IPS DF 6.9 (cell line): Measurements from ENCODE around the gene FBXL12.

Experiments
- DNase-seq: peaks from one replicate; pipeline ENCODE4 v3.0.0-alpha.2; 2013; ENCODE audit warnings: low read depth, low spot score
- H3K27ac ChIP-seq: one replicate; pipeline ENCODE4 v1.5.1; 2013; ENCODE audit warnings: low read length, control low read depth
- H3K27me3 ChIP-seq: 2 replicates; pipeline ENCODE4 v1.6.1; 2013; ENCODE audit warnings: mild to moderate bottlenecking, low read length; ENCODE audit not compliant: control insufficient read depth, insufficient read depth
- H3K36me3 ChIP-seq: 2 replicates; pipeline ENCODE4 v1.6.1; 2013; ENCODE audit warnings: low read length; ENCODE audit not compliant: control insufficient read depth, insufficient read depth
- H3K4me1 ChIP-seq: 2 replicates; pipeline ENCODE4 v1.6.1; 2013; ENCODE audit warnings: low read length; ENCODE audit not compliant: control insufficient read depth, insufficient read depth
- H3K4me3 ChIP-seq: 2 replicates; pipeline ENCODE4 v1.5.1; 2013; ENCODE audit warnings: mild to moderate bottlenecking, low read length
- H3K9me3 ChIP-seq: 2 replicates; pipeline ENCODE4 v1.6.1; 2013; ENCODE audit warnings: low read length, inconsistent platforms; ENCODE audit not compliant: control insufficient read depth, insufficient read depth
- WGBS: extraction: QIAGEN DNeasy Blood & Tissue Kit; methylation state at CpG from one replicate; pipeline ENCODE4 v1.1.7; 2013; ENCODE audit warnings: mixed read lengths, missing lambda C conversion rate; ENCODE audit not compliant: insufficient read length, insufficient coverage; 5-methylcytosine and 5-hydroxymethylcytosine counted together

FBXL12 gene

DNA sequence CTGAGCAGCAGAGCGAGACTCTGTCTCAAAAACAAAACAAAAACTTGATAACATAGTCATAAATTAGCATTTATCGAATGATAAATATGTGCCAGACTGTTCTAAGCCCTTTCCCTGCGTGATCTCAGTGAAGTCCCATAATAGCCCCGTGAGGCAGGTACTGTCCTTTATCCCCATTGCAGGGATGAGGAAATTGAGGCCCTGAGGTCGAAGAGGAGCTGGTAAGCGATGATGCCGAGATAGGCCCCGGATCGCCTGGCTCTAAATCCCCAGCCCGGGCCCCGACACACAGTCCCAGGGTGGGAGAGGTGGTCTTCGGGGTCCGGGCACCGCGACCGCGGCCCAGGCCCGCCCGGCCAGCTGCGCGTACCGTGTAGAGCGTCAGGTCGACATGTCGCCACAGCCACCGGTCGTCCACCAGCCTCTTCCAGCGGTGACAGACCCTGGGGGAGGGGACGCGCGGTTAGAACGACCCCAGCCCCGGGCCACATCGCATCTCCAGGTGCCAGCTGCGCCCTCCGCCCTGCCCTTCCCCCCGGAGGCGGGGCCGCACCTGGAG, 625 bp downstream of the FBXL12 start:
- Histone ChIP-seq H3K27me3 (no peaks in the 10 kb centered on the region), H3K4me1 (no peaks in the 10 kb centered on the region), H3K4me3 (peak overlapping the region; percentile 75), H3K9me3 (no peaks in the 10 kb centered on the region), H3K36me3 (no peaks in the 10 kb centered on the region), H3K27ac (no peak overlapping the region)
- no CpG with 5 or more reads among the region's 39 CpGs for WGBS
- DNase-seq: no peak

DNA sequence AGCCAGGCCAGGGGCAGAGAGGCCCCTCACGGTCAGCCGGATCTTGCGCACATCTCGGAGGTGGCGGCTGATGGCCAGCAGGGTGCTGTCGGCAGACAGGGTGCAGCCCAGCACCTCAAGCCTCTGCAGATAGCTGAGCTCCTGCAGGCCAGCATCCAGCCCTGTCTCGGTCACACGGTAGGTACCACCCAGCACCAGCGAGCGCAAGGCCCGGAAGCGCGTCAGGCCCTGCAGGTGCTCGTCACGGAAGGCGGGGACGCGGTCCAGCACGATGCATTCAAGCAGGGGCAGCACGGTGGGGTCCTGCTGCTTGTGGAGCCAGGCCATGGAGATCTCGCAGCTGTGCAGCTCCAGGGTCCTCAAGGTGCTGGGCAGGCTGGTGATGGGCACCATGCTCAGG, 7.7 kb downstream of the FBXL12 start:
- no peaks in the 10 kb centered on the region for H3K9me3 ChIP-seq
- no peaks in the 10 kb centered on the region for H3K27me3 ChIP-seq
- H3K27ac ChIP-seq: no peak overlapping the region
- no peak overlapping the region for H3K4me3 ChIP-seq
- no peak for DNase-seq
- H3K36me3 ChIP-seq: peaks cover 15% of the 10 kb centered on the region
- WGBS: no CpG with 5 or more reads among the region's 21 CpGs
- no peaks in the 10 kb centered on the region for H3K4me1 ChIP-seq

DNA sequence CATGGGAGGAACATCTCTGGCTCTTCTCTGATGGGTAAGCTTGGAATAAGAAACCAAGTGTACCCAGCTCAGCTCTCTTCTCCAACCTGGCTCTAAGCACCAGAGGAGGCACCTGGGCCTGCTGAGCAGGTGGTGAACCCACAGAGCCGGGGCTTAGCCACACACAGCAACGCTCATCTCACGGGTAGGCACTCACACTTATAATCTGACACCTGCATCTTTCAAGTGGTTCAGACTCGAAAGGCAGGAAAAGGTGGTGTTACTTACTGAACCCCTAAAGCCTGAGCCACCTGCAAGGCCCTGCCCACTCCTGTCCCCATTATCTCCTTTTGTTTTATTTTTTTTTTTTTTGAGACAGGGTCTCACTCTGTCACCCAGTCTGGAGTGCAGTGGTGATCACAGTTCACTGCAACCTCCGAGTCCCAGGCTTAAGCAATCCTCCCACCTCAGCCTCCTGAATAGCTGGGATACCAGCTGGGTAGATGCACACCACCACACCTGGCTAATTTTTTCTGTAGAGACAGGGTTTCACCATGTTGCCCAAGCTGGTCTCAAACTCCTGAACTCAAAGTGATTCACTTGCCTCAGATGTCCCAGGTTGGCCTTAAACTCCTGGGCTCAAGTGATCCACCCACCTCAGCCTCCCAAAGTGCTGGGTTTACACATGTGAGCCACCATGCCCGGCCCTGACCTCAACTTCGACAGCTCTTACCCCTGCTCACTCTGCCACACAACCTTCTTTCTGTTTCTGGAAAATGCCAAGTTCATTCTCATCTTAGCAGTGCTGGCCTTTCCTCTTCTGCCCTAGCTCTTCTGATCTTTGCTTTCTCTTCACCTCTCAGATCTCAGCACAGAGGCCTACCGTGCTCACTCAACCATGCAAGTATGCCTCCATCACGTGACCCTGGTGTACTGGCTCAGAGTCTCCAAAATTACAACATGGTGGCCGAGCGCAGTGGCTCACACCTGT, 9.7 kb downstream of the FBXL12 start:
- Histone ChIP-seq H3K4me1 (no peaks in the 10 kb centered on the region), H3K27me3 (no peaks in the 10 kb centered on the region), H3K27ac (no peak overlapping the region), H3K36me3 (peaks cover 15% of the 10 kb centered on the region), H3K4me3 (no peak overlapping the region), H3K9me3 (no peaks in the 10 kb centered on the region)
- WGBS: no CpG with 5 or more reads among the region's 11 CpGs
- no peak for DNase-seq

DNA sequence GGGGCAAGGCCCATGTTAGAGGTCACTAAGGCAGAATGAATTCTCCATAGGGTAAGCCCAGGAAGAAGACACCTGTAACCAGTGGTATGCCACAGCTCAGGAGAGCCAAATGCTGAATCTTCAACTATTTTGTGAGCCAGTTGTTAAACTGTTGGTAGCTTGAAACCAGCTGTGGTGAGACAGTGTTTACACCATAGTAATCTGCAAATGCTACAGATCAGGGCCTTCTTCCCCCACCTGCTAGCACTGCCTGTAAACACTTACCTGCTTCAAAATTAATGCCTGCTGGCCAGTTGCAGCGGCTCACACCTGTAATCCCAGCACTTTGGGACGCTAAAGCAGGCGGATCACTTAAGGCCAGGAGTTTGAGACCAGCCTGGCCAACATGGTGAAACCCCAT, 12.1 kb downstream of the FBXL12 start:
- Histone ChIP-seq H3K27me3 (no peaks in the 10 kb centered on the region), H3K27ac (no peak overlapping the region), H3K4me3 (no peak overlapping the region), H3K36me3 (peaks cover 15% of the 10 kb centered on the region), H3K4me1 (no peaks in the 10 kb centered on the region), H3K9me3 (no peaks in the 10 kb centered on the region)
- WGBS: no CpG with 5 or more reads among the region's 3 CpGs
- no peak for DNase-seq

DNA sequence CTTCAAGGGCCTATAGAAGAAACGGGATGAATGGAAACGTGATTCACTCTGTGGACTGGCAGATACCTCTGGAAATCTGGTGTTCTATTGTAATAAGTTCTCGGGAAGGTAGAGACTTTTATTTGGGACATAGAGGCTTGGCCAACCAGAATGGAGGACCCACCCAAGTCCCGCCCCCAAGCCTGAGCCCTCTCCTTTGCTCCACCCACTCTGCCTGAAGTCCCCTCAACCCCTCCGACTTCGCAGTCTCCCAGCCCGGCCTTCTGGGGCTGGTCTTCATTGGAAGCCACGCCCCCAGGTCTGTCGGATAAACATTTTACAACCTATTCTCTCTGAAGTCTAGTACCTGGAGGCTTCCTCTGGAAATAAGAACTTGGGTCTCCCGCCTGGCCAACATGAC, 16.9 kb downstream of the FBXL12 start:
- H3K27me3 ChIP-seq: no peaks in the 10 kb centered on the region
- no peaks in the 10 kb centered on the region for H3K4me1 ChIP-seq
- no peak overlapping the region for H3K4me3 ChIP-seq
- no peaks in the 10 kb centered on the region for H3K36me3 ChIP-seq
- no CpG with 5 or more reads among the region's 10 CpGs for WGBS
- DNase-seq: no peak
- no peak overlapping the region for H3K27ac ChIP-seq
- H3K9me3 ChIP-seq: no peaks in the 10 kb centered on the region

DNA sequence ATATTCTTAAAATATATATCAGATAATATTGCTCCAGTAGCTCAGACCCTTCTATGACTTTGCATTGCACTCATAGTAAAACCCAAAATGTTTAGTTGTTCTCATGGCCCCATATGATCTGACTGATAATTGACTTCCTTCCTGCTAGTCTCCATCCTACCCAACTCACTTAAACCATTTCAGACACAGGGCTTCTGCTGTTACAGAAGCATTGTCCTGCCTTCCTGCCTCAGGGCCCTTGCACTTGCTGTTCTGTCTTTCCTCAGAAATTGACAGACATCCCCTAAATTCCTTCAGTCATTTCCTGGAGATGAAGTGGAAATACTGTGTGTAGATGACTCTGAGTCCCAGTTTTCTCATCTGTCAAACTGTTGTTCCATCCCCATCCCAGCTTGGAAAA, 19.7 kb downstream of the FBXL12 start:
- Histone ChIP-seq H3K27ac (no peak overlapping the region), H3K4me1 (no peaks in the 10 kb centered on the region), H3K36me3 (no peaks in the 10 kb centered on the region), H3K27me3 (no peaks in the 10 kb centered on the region), H3K4me3 (no peak overlapping the region), H3K9me3 (no peaks in the 10 kb centered on the region)
- DNase-seq: no peak

DNA sequence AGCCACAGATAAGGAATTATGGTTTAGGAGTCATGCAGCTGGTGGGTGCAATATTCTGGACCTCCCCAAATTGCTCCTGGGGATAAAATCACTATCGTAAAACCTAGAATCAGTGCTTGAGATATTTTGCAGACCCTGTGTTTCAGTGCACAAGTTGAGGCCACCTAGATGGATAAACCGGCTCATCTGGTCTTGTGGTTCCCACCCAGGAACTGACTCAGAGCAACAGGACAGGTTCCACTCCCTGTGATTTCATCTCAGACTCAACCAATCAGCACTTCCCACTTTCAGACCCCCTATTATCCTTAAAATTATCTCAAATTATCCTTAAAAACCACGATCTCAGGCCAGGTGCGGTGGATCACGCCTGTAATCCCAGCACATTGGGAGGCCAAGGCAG, 21.0 kb downstream of the FBXL12 start:
- DNase-seq: no peak
- no peak overlapping the region for H3K4me3 ChIP-seq
- WGBS: 100% methylated on average over 1 of the region's 5 CpGs
- no peaks in the 10 kb centered on the region for H3K9me3 ChIP-seq
- H3K27me3 ChIP-seq: no peaks in the 10 kb centered on the region
- no peaks in the 10 kb centered on the region for H3K4me1 ChIP-seq
- no peak overlapping the region for H3K27ac ChIP-seq
- no peaks in the 10 kb centered on the region for H3K36me3 ChIP-seq

DNA sequence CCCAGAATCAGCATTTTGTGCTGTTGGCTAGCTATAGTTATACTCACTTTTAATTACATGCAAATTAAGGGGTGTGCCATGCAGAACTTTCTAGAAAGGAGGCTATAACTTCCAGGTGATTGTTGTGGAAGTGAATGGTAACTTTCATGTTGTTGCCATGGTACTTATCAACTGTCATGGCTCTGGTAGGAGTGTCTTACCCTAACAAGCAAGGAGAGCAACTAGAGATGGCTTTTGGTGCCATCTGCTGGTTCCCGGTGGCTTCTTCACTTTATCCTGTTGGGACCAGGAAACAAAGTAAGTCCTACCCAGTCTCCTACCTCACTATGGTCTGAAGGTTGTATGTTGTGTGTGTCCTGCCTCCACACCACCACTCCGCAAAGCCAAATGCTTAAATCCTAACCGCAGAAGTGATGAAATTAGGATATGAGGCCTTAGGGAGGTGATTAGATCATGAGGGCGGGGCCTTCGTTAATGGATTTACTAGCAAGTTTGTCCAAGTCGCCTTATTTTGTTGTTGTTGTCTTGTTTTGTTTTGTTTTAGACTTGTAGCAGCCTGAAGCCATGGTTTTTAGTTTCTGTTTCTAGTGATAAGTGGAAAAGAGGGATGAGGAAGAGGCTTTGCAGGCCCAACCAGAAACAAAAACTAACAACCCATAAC, 22.6 kb downstream of the FBXL12 start:
- no CpG with 5 or more reads among the region's 6 CpGs for WGBS
- H3K27me3 ChIP-seq: no peaks in the 10 kb centered on the region
- H3K36me3 ChIP-seq: no peaks in the 10 kb centered on the region
- DNase-seq: no peak
- H3K4me1 ChIP-seq: no peaks in the 10 kb centered on the region
- no peaks in the 10 kb centered on the region for H3K9me3 ChIP-seq
- H3K27ac ChIP-seq: no peak overlapping the region
- no peak overlapping the region for H3K4me3 ChIP-seq

DNA sequence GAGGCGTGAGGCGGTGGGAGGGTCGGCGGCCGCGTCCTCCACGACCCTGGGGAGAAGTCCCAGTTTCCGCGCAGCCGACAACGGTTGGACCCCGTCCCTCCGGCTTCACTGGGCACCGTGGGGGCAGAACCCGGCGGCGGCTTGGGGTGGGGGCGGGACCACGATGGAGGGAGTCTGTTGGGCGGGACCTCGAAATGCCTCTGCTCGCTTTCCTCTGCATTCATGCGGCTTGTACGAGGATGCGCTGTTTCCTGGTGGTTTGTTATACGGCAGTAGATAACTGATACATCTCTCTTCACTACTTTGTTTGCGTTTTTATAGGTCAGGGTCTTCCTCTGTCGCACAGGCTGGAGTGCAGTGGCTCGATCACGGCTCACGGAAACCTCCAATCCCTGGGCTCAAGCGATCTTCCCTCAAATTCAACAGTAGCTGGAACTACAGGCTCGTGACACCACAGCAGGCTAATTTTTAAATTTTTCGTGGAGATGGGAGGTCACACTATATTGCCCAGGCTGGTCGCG, 25.7 kb downstream of the FBXL12 start:
- H3K36me3 ChIP-seq: no peaks in the 10 kb centered on the region
- WGBS: no CpG with 5 or more reads among the region's 36 CpGs
- H3K27me3 ChIP-seq: no peaks in the 10 kb centered on the region
- no peak overlapping the region for H3K27ac ChIP-seq
- H3K9me3 ChIP-seq: no peaks in the 10 kb centered on the region
- no peak for DNase-seq
- H3K4me1 ChIP-seq: no peaks in the 10 kb centered on the region
- H3K4me3 ChIP-seq: peak overlapping the region; percentile 72; the same call in 1 of the 2 replicates

DNA sequence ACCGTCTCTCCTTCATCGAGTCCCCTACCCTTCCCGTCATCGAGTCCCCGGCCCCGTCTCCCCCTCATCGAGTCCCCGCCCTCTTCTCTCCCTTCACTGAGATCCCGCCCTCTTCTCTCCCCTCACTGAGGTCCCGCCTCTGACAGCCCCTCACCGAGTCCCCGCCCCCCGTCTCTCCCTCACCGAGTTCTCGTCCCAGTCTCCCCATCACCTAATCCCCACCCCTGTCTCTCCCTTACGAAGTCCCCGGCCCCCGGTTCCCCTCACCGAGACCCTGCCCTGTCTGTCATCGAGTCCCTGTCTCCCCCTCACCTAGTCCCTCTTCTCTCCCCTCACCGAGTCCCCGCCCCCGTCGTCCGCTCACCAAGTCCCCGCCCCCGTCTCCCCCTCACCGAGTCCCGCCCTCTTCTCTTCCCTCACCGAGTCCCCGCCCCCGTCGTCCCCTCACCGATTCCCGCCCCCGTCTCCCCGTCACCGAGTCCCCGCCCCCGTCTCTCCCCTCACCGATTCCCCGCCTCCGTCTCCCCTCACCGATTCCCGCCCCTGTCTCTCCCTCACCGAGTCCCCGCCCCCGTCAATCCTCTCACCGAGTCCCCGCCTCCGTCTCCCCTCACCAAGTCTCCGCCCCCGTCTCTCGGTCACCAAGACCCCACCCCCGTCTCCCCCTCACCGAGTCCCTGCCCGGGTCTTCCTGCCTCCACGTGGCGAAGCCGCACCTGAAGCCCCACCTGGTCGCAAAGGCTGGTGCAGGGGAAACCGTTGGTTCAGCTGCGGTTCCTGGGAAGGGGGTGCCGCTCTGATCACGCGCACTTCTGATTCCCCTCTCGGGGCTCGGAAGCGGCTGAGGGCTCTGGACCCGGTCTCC, 26.4 kb downstream of the FBXL12 start:
- Histone ChIP-seq H3K27me3 (no peaks in the 10 kb centered on the region), H3K36me3 (no peaks in the 10 kb centered on the region), H3K4me1 (no peaks in the 10 kb centered on the region), H3K4me3 (peak overlapping the region; percentile 75; the same call in 1 of the 2 replicates), H3K9me3 (no peaks in the 10 kb centered on the region), H3K27ac (no peak overlapping the region)
- no peak for DNase-seq
- no CpG with 5 or more reads among the region's 70 CpGs for WGBS
